ENCODE results near the gene NSG1.

The NSG1 gene

DNA sequence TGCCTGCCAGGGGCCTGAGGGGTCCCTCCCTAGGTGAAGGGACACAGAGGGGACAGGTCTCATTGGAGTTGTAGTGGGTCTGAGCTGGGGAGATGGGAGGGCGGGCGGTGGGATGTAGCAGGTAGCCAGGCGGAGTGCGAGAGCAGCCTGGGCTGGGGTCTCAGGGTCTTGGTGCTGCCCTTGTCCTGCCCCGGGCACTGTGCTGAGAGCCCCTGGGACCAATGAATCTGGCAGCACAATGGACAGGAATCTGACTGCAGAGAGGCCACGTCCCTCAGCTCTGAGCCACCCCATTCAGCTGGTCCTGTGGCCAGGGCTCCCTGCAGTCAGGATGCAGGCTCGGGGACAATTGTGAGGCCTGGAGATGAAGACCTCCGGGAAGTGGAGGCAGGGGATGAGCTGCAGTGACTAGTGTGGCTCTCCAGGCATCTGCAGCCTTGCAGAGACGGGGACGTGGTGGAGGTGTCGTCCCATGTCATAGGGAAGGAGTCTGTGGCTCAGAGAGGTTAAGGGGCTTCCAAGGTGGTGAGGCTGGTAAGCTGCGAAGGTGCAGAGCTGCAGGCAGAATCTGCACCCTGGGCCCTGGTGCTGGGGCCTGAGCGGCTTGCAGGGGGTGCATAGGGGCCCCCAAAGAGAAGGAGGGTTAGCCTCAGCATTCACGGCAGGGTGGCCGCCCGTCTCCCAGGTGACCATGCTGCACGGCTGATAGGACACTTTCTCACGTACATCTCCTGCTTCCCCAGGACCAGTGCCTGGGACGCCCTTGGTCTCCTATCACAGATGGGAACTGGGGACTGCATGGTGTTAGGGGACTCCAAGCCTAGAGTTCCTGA lies 20.6 kb downstream of the NSG1 start:
- DNase-seq (ENCODE audit: insufficient read length, low spot score) (no peak), FAIRE-seq (no peak)
- TF ChIP-seq POU2F2 (IDR thresholded peaks at IDR 0.05; ENCODE audit: low read depth, low read length) (no peak), POLR2AphosphoS5 (IDR thresholded peaks at IDR 0.05; ENCODE audit: low read depth, low read length) (no peak), POLR2A (IDR thresholded peaks at IDR 0.05; ENCODE audit: low read depth, low read length) (no peak), PAX5 (IDR thresholded peaks at IDR 0.05; ENCODE audit: insufficient read depth, low read length, severe bottlenecking) (no peak), TAF1 (IDR thresholded peaks at IDR 0.05; ENCODE audit: low read depth, low read length) (no peak), SPI1 (IDR thresholded peaks at IDR 0.05; ENCODE audit: low read depth, low read length) (no peak)

DNA sequence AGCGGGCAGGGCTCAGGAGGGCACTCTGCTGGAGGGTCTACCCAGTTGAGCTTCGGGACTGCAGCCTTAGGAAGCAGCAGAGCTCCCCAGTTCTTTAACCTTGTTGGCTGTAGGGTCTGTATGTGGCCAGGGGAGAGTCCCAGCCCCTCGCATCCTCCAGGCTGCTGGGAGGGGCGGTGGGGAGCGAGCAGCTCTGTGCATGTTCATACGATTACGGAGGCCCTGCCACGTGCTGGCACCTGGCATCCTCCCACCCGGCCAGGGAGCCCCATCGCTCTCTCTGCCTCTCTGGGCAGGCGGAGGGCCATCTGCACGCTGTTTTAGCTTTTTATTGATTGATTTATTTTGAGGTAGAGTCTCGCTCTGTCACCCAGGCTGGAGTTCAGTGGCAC lies 21.2 kb downstream of the NSG1 start:
- TF ChIP-seq POLR2AphosphoS5 (IDR thresholded peaks at IDR 0.05; ENCODE audit: low read depth, low read length) (no peak), SPI1 (IDR thresholded peaks at IDR 0.05; ENCODE audit: low read depth, low read length) (no peak), TAF1 (IDR thresholded peaks at IDR 0.05; ENCODE audit: low read depth, low read length) (no peak), PAX5 (IDR thresholded peaks at IDR 0.05; ENCODE audit: insufficient read depth, low read length, severe bottlenecking) (no peak), POU2F2 (IDR thresholded peaks at IDR 0.05; ENCODE audit: low read depth, low read length) (no peak), POLR2A (IDR thresholded peaks at IDR 0.05; ENCODE audit: low read depth, low read length) (no peak)
- DNase-seq (ENCODE audit: insufficient read length, low spot score) (no peak), FAIRE-seq (no peak)

DNA sequence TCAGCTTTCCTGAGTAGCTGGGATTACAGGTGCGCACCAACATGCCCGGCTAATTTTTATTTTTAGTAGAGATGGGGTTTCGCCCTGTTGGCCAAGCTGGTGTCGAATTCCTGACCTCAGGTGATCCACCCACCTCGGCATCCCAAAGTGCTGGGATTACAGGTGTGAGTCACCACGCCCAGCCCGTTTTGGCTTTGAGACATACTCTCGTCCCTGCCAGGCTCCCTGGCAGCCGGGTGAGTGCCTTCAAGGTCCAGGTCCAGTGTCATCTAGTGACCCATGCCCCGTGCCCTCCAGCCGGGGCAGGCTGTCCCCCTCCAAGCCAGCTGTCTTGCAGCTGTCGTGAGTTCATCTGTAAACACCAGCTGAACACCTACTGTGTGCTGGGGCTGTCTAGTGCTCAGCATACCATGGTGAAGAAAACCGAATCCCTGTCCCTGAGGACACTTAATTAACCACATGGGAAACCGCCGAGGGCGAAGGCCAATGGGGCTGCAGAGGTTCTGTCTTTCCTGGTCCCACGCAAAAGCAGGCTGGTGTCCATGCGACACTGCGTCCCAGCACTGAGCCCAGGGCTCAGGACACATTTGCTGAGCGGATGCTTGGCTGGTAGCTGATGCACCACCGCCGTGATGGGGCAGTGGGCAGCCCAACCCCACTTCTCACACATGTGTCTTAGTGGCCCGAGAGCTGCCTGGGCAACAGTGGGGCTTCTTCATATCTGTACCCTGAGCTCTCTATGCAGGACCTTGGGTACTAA lies 21.9 kb downstream of the NSG1 start:
- DNase-seq (ENCODE audit: insufficient read length, low spot score), result no peak
- FAIRE-seq, result no peak
- TF ChIP-seq PAX5 (IDR thresholded peaks at IDR 0.05; ENCODE audit: insufficient read depth, low read length, severe bottlenecking) (no peak), POLR2AphosphoS5 (IDR thresholded peaks at IDR 0.05; ENCODE audit: low read depth, low read length) (no peak), SPI1 (IDR thresholded peaks at IDR 0.05; ENCODE audit: low read depth, low read length) (no peak), POLR2A (IDR thresholded peaks at IDR 0.05; ENCODE audit: low read depth, low read length) (no peak), POU2F2 (IDR thresholded peaks at IDR 0.05; ENCODE audit: low read depth, low read length) (no peak), TAF1 (IDR thresholded peaks at IDR 0.05; ENCODE audit: low read depth, low read length) (no peak)

DNA sequence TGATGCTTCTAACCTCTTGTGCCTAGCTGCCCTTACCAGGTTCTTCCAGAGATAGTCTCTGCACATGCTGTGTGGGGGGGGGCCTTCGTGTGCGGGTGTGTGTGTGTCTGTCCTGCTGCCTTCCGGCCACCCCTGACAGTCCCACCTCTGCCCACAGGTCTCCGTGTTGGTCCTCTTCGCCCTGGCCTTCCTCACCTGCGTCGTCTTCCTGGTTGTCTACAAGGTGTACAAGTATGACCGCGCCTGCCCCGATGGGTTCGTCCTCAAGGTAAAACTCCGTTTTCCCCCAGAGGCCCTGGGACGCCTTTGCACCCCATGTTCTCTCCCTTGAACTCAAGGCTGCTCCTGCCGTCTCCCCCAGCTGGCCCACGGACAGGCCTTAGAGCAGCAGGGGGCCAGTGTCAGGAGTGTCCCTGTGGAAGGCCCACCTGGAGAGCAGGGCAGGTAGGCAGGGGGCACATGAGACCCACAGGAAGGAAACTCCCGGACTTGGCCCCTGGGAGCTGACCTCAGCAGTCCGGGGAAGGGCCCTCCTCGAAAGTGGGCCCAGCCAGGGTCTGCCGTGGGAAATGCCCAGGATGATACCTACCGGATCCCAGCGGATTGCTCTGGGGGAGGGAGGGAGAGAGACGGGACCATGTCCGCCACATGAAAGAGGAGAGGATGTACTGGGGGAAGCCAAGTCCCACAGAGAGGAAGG lies 22.7 kb downstream of the NSG1 start:
- FAIRE-seq (no peak), DNase-seq (ENCODE audit: insufficient read length, low spot score) (no peak)
- TF ChIP-seq POLR2A (IDR thresholded peaks at IDR 0.05; ENCODE audit: low read depth, low read length) (no peak), POU2F2 (IDR thresholded peaks at IDR 0.05; ENCODE audit: low read depth, low read length) (no peak), SPI1 (IDR thresholded peaks at IDR 0.05; ENCODE audit: low read depth, low read length) (no peak), TAF1 (IDR thresholded peaks at IDR 0.05; ENCODE audit: low read depth, low read length) (no peak), PAX5 (IDR thresholded peaks at IDR 0.05; ENCODE audit: insufficient read depth, low read length, severe bottlenecking) (no peak), POLR2AphosphoS5 (IDR thresholded peaks at IDR 0.05; ENCODE audit: low read depth, low read length) (no peak)

DNA sequence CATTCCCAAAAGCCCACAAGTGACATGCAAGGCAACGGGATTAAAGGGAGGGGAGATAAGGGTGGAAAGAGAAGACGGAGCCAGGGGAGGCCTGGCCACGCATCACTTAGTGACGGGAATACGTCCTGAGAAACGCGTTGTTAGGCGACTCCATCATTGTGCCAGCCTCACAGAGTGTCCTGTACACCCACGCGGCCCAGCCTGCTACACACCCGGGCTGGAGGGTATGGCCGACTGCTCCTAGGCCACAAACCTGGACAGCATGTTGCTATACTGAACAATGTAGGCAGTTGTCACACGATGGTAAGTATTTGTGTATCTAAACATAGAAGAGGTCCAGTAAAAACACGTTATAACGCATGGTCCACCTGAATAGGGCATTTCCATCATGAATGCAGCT lies 23.4 kb downstream of the NSG1 start:
- no peak for DNase-seq (ENCODE audit: insufficient read length, low spot score)
- FAIRE-seq, result no peak
- TF ChIP-seq POU2F2 (IDR thresholded peaks at IDR 0.05; ENCODE audit: low read depth, low read length) (no peak), SPI1 (IDR thresholded peaks at IDR 0.05; ENCODE audit: low read depth, low read length) (no peak), POLR2A (IDR thresholded peaks at IDR 0.05; ENCODE audit: low read depth, low read length) (no peak), PAX5 (IDR thresholded peaks at IDR 0.05; ENCODE audit: insufficient read depth, low read length, severe bottlenecking) (no peak), TAF1 (IDR thresholded peaks at IDR 0.05; ENCODE audit: low read depth, low read length) (no peak), POLR2AphosphoS5 (IDR thresholded peaks at IDR 0.05; ENCODE audit: low read depth, low read length) (no peak)

DNA sequence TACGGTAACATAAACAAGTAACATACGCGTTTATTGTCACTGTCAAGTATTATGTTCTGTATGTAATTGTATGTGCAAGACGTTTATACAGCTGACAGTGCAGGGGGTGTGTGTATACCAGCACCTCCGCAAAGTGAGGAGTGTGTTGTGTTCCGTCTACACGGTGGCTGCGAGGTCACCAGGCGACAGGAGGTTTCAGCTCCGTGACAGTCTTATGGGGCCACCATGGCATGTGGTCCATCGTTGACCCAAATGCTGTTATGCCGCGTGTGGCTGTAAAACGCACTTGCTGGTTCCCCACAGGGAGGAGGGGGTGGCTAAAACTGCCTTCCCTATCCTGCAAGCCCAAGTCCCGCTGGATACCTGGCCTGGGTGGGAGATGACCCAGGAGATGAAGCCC lies 25.0 kb downstream of the NSG1 start:
- DNase-seq (ENCODE audit: insufficient read length, low spot score) (no peak), FAIRE-seq (no peak)
- TF ChIP-seq POU2F2 (IDR thresholded peaks at IDR 0.05; ENCODE audit: low read depth, low read length), result no peak
- TF ChIP-seq PAX5 (IDR thresholded peaks at IDR 0.05; ENCODE audit: insufficient read depth, low read length, severe bottlenecking), result no peak
- no peak for TF ChIP-seq SPI1 (IDR thresholded peaks at IDR 0.05; ENCODE audit: low read depth, low read length)
- no peak for TF ChIP-seq POLR2AphosphoS5 (IDR thresholded peaks at IDR 0.05; ENCODE audit: low read depth, low read length)
- TF ChIP-seq POLR2A (IDR thresholded peaks at IDR 0.05; ENCODE audit: low read depth, low read length), result no peak
- no peak for TF ChIP-seq TAF1 (IDR thresholded peaks at IDR 0.05; ENCODE audit: low read depth, low read length)

DNA sequence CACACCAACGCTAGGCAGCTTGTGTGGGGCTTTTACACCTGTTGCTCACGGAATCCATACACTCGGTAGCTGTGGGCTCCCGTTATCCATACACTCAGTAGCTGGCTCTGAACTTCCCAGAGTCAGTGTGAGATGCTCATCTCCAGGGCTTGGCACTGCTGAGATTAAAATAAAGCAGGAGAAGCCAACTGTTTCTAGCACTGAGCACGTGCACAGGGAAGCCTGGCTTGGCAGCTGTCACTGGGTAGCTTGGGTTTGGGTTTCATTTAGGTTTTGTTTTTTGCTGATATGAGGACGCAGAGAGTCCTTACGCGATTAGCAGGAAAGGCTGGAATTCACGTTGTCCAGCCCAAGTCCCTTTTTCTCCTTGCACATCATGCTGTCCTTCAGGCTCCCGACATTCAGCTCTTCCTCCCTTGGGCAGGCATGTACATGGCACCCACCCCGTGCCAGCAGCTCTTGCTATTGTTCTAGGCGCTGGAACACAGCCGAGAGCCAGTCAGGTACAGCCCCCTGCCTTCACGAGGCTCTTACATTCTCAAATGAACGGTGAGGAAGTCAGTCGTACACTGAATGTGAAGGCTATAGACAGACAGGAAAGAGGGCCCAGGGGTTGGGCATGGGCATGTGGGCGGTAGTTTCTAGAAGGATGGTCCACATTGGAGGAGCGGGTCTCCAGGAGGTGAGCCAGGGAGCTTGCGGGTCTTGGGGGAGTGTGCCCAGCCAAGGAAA lies 25.9 kb downstream of the NSG1 start:
- TF ChIP-seq POLR2A (IDR thresholded peaks at IDR 0.05; ENCODE audit: low read depth, low read length) (no peak), SPI1 (IDR thresholded peaks at IDR 0.05; ENCODE audit: low read depth, low read length) (no peak), POU2F2 (IDR thresholded peaks at IDR 0.05; ENCODE audit: low read depth, low read length) (no peak), POLR2AphosphoS5 (IDR thresholded peaks at IDR 0.05; ENCODE audit: low read depth, low read length) (no peak), TAF1 (IDR thresholded peaks at IDR 0.05; ENCODE audit: low read depth, low read length) (no peak), PAX5 (IDR thresholded peaks at IDR 0.05; ENCODE audit: insufficient read depth, low read length, severe bottlenecking) (no peak)
- DNase-seq (ENCODE audit: insufficient read length, low spot score) (no peak), FAIRE-seq (no peak)

DNA sequence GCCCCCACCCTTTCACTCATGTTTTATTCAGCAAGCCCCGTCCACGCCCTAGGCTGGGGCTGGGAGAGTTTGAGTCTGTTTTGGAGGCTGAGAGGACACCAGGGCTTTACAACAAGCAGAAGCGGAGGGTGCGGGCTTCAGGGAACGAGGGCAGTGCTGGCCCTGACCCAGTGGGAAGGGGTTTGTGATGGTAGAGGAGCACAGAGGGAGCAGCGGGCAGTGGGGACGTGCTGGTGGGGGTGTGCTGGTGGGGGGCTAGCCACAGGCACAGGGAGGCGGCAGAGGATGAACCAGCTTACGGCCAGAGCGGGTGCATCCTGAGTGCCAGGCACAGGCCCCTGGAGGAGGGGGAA lies 26.4 kb downstream of the NSG1 start:
- no peak for TF ChIP-seq POU2F2 (IDR thresholded peaks at IDR 0.05; ENCODE audit: low read depth, low read length)
- no peak for TF ChIP-seq POLR2AphosphoS5 (IDR thresholded peaks at IDR 0.05; ENCODE audit: low read depth, low read length)
- no peak for TF ChIP-seq POLR2A (IDR thresholded peaks at IDR 0.05; ENCODE audit: low read depth, low read length)
- no peak for TF ChIP-seq SPI1 (IDR thresholded peaks at IDR 0.05; ENCODE audit: low read depth, low read length)
- TF ChIP-seq PAX5 (IDR thresholded peaks at IDR 0.05; ENCODE audit: insufficient read depth, low read length, severe bottlenecking), result no peak
- TF ChIP-seq TAF1 (IDR thresholded peaks at IDR 0.05; ENCODE audit: low read depth, low read length), result no peak
- FAIRE-seq, result no peak
- no peak for DNase-seq (ENCODE audit: insufficient read length, low spot score)

All from GM12891 (cell line).